Measurements from ENCODE around the gene RAI1.

RAI1 gene

GRCh38 chr17:17737961-17738894, 57.0 kb downstream of the RAI1 start:
- DNase-seq = no peak

- no peak for DNase-seq
These were observed 57.6 kb downstream of the RAI1 start for GRCh38 chr17:17738901-17739300.

GRCh38 chr17:17739388-17740066, 58.3 kb downstream of the RAI1 start:
- DNase-seq = no peak

- peak; percentile 74 for DNase-seq
These were observed 59.5 kb downstream of the RAI1 start for GRCh38 chr17:17740615-17741348.

GRCh38 chr17:17741349-17742023, 60.2 kb downstream of the RAI1 start:
- no peak for DNase-seq

GRCh38 chr17:17742133-17742621, 60.9 kb downstream of the RAI1 start:
- DNase-seq = no peak

- no peak for DNase-seq
These were observed 61.6 kb downstream of the RAI1 start for GRCh38 chr17:17742688-17743390.

- DNase-seq = no peak
These were observed 62.3 kb downstream of the RAI1 start for GRCh38 chr17:17743391-17744112.

- DNase-seq = no peak
These were observed 62.9 kb downstream of the RAI1 start for GRCh38 chr17:17744116-17744515.

- no peak for DNase-seq
These were observed 64.5 kb downstream of the RAI1 start for GRCh38 chr17:17745476-17746455.

GRCh38 chr17:17748179-17748578, 66.9 kb downstream of the RAI1 start:
- DNase-seq = no peak

- no peak for DNase-seq
These were observed 67.3 kb downstream of the RAI1 start for GRCh38 chr17:17748604-17749003.

- no peak for DNase-seq
These were observed 67.9 kb downstream of the RAI1 start for GRCh38 chr17:17749025-17749772.

- DNase-seq = peak; percentile 75
These were observed 68.7 kb downstream of the RAI1 start for GRCh38 chr17:17749921-17750320.

GRCh38 chr17:17750881-17751280, 69.6 kb downstream of the RAI1 start:
- peak; percentile 78 for DNase-seq

- peak; percentile 79 for DNase-seq
These were observed 70.3 kb downstream of the RAI1 start for GRCh38 chr17:17751489-17752088.

- peak; percentile 98 for DNase-seq
These were observed 71.0 kb downstream of the RAI1 start for GRCh38 chr17:17752089-17752820.

- DNase-seq = no peak
These were observed 71.6 kb downstream of the RAI1 start for GRCh38 chr17:17752821-17753321.
